GM12878 (cell line): ENCODE results near the gene MEF2D. TPM values are rescaled to one million over a fixed set of nuclear protein-coding genes. Genes with fewer than 3 reads are reported as not detected.
A peak's percentile ranks its signal among the peaks of the same experiment; 100 is the strongest.

Source experiments
- ATAC-seq: fragments of 200-7000 bp; cut with Tn5 transposase; 3 replicates; pipeline ENCODE4 v1.9.1; 2020; ENCODE audit warnings: mild to moderate bottlenecking, moderate library complexity
- BruUV-seq: library from RNA; stranded (reverse); fragments of 400-500 nt; replicated peaks from 2 replicates; lab custom pipeline; 2021; lab: Mats Ljungman, UMichigan
- CTCF ChIA-PET: fragments of 300-600 bp; sonication (Branson Sonifier 250); formaldehyde crosslinking; extraction: SDS; loops from one replicate; lab custom pipeline; 2021; ENCODE audit warnings: inconsistent platforms; lab: Yijun Ruan, JAX
- POLR2A ChIA-PET: fragments of 350-600 bp; formaldehyde crosslinking; extraction: SDS; loops from one replicate; lab custom pipeline; 2021; ENCODE audit warnings: inconsistent platforms; lab: Charles Lee
- RAD21 ChIA-PET: fragments of 300-600 bp; sonication (Branson Sonifier 250); formaldehyde crosslinking; loops from one replicate; lab custom pipeline; 2023; ENCODE audit warnings: antibody characterized with exemption; ENCODE audit not compliant: unreplicated experiment; lab: Charles Lee
- SMC1A ChIA-PET: fragments of 300-600 bp; sonication (Branson Sonifier 250); formaldehyde crosslinking; loops from one replicate; lab custom pipeline; 2023; ENCODE audit not compliant: unreplicated experiment, uncharacterized antibody; lab: Charles Lee
- DNase-seq: peaks from one replicate; pipeline ENCODE4 v3.0.0-alpha.2; 2011; ENCODE audit warnings: low read depth, low spot score
- FAIRE-seq: peaks from 3 replicates; lab custom pipeline; 2011; peaks lifted over from hg19 to GRCh38; lab: Jason Lieb, UNC
- H2AFZ ChIP-seq: 2 replicates; pipeline ENCODE4 v1.6.0; 2011; ENCODE audit warnings: low read depth, low read length, control low read depth; ENCODE audit not compliant: control insufficient read depth
- H3K27ac ChIP-seq: 2 replicates; pipeline ENCODE4 v1.5.1; 2011; ENCODE audit warnings: control low read depth; ENCODE audit not compliant: control insufficient read depth, insufficient read depth
- H3K27me3 ChIP-seq, 2 experiments: replicated peaks in 1 of 2; 2 replicates each; pipeline versions ENCODE4 v1.6.0 to v1.6.1; 2011; ENCODE audit warnings: low read length in 1 of 2; ENCODE audit not compliant: control insufficient read depth in 2 of 2, insufficient read depth in 2 of 2
- H3K36me3 ChIP-seq, 2 experiments: 2 replicates each; pipeline ENCODE4 v1.5.1; 2011; ENCODE audit warnings: low read length in 1 of 2; ENCODE audit not compliant: control insufficient read depth in 2 of 2, insufficient read depth in 2 of 2
- H3K4me1 ChIP-seq: 2 replicates; pipeline ENCODE4 v1.6.1; 2011; ENCODE audit warnings: mild to moderate bottlenecking, low read length, moderate library complexity, mixed read lengths; ENCODE audit not compliant: control insufficient read depth, insufficient read depth
- H3K4me2 ChIP-seq: 2 replicates; pipeline ENCODE4 v1.6.0; 2011; ENCODE audit warnings: control low read depth; ENCODE audit not compliant: control insufficient read depth, insufficient read depth
- H3K4me3 ChIP-seq: fragments of 200-600 bp; sonication (generic); 2 replicates; pipeline ENCODE4 v1.5.1; 2016
- H3K79me2 ChIP-seq: 2 replicates; pipeline ENCODE4 v1.6.0; 2011; ENCODE audit warnings: low read length; ENCODE audit not compliant: control insufficient read depth, insufficient read depth
- H3K9ac ChIP-seq: 2 replicates; pipeline ENCODE4 v1.8.0; 2011; ENCODE audit warnings: low read length, control low read depth, mixed read lengths; ENCODE audit not compliant: control insufficient read depth, insufficient read depth
- H3K9me3 ChIP-seq: replicated peaks from 3 replicates; pipeline ENCODE4 v1.5.1; 2011; ENCODE audit warnings: mild to moderate bottlenecking, low read length; ENCODE audit not compliant: control insufficient read depth, insufficient read depth
- H4K20me1 ChIP-seq: 2 replicates; pipeline ENCODE4 v1.6.0; 2011; ENCODE audit not compliant: control insufficient read depth, insufficient read depth
- ATF7 ChIP-seq: fragments of 450-650 bp; IDR thresholded peaks from 2 replicates; pipeline ENCODE4 v1.6.1; 2016; ENCODE audit warnings: low read depth, mild to moderate bottlenecking
- BHLHE40 ChIP-seq, 2 experiments: fragments of 450-650 bp in 1 of 2; IDR thresholded peaks; 2 replicates each; pipeline ENCODE4 v1.6.1; 2011 to 2017; ENCODE audit warnings: low read depth in 2 of 2, borderline replicate concordance in 1 of 2, improper control_type of control experiment in 1 of 2, low read length in 1 of 2, mild to moderate bottlenecking in 1 of 2
- CREB1 ChIP-seq: IDR thresholded peaks from 2 replicates; pipeline ENCODE4 v1.6.1; 2012; ENCODE audit warnings: low read depth, mild to moderate bottlenecking, inconsistent platforms
- CUX1 ChIP-seq: IDR thresholded peaks from 2 replicates; pipeline ENCODE4 v1.6.1; 2012; ENCODE audit warnings: improper control_type of control experiment, low read depth, low read length; ENCODE audit not compliant: insufficient replicate concordance
- DPF2 ChIP-seq: fragments of 450-650 bp; IDR thresholded peaks from 2 replicates; pipeline ENCODE4 v1.6.1; 2017; ENCODE audit warnings: mild to moderate bottlenecking
- MLLT1 ChIP-seq: fragments of 450-650 bp; IDR thresholded peaks from 2 replicates; pipeline ENCODE4 v1.6.1; 2016; ENCODE audit warnings: mild to moderate bottlenecking
- MYC ChIP-seq: IDR thresholded peaks from 2 replicates; pipeline ENCODE4 v1.6.1; 2011; ENCODE audit warnings: mild to moderate bottlenecking, low read length, moderate library complexity, inconsistent platforms; ENCODE audit not compliant: insufficient read depth, insufficient replicate concordance, insufficient read length, severe bottlenecking
- POLR2AphosphoS2 ChIP-seq: IDR thresholded peaks from 2 replicates; pipeline ENCODE4 v1.6.1; 2011; ENCODE audit warnings: low read depth, mild to moderate bottlenecking, low read length, improper control_type of control experiment, moderate library complexity
- POLR2AphosphoS5 ChIP-seq: IDR thresholded peaks from 2 replicates; pipeline ENCODE4 v1.6.1; 2011; ENCODE audit warnings: mild to moderate bottlenecking, low read length, inconsistent platforms
- RUNX3 ChIP-seq: IDR thresholded peaks from 2 replicates; pipeline ENCODE4 v1.6.1; 2012; ENCODE audit warnings: low read length, inconsistent platforms
- STAT1 ChIP-seq: fragments of 450-650 bp; conservative IDR thresholded peaks from 2 replicates; pipeline ENCODE4 v1.6.1; 2014; ENCODE audit warnings: antibody characterized with exemption, mild to moderate bottlenecking
- TBL1XR1 ChIP-seq: IDR thresholded peaks from 2 replicates; pipeline ENCODE4 v1.6.1; 2012; ENCODE audit warnings: low read depth, low read length, improper control_type of control experiment
- ZBED1 ChIP-seq: IDR thresholded peaks from 2 replicates; pipeline ENCODE4 v1.6.1; 2016; ENCODE audit warnings: borderline replicate concordance
- WGBS: methylation state at CpG from one replicate; pipeline ENCODE4 v1.1.6; 2016; ENCODE audit warnings: low lambda C conversion rate; ENCODE audit not compliant: insufficient replicate concordance, insufficient coverage; ENCODE audit errors: missing lambda C conversion rate; 5-methylcytosine and 5-hydroxymethylcytosine counted together
- in situ Hi-C: fragments of 300-500 bp; cut with MboI; formaldehyde crosslinking; loops from 9 replicates; pipeline ENCODE4 v1.14.3; 2018; ENCODE audit warnings: mixed read lengths
- intact Hi-C: fragments of 100-400 bp; cut with micrococcal nuclease; formaldehyde crosslinking; loops from one replicate; pipeline ENCODE4 v1.14.2; 2022; ENCODE audit not compliant: unreplicated experiment
- polyA plus RNA-seq, 11 experiments: library from polyadenylated mRNA; depleted of rRNA in 4 of 11; unstranded in 6 of 11; stranded (reverse) in 5 of 11; fragments of >200 nt; fragmentation: Nextera tagmentation in 4 of 11; fragmentation: Illumina TruSeq in 1 of 11; extraction: Ambion mirVana in 4 of 11; extraction: Trizol in 1 of 11; gene quantifications; 1 replicate in 1 of 11; 2 replicates in 10 of 11; pipeline versions ENCODE4 v1.2.1 to v1.2.3, GENCODE V29; 2011 to 2016; ENCODE audit warnings: inconsistent platforms in 2 of 11, missing spikeins in 2 of 11, low read depth in 1 of 11
- total RNA-seq, 4 experiments: library from RNA; depleted of rRNA in 3 of 4; stranded (reverse); fragments of >200 nt in 3 of 4; fragmentation: Illumina TruSeq in 1 of 4; extraction: Trizol in 1 of 4; gene quantifications; 2 replicates each; pipeline versions ENCODE4 v1.2.1 to v1.2.3, GENCODE V29; 2013 to 2021
- TF ChIP-seq, protein P1 (sequence below): IDR thresholded peaks from 2 replicates; pipeline ENCODE4 v1.6.1; 2012; ENCODE audit warnings: low read depth, low read length, improper control_type of control experiment
- TF ChIP-seq, protein P2 (sequence below): fragments of 450-650 bp; IDR thresholded peaks from 2 replicates; pipeline ENCODE4 v1.6.1; 2014; ENCODE audit warnings: mild to moderate bottlenecking

Gene MEF2D
- total and polyA plus RNA-seq, 10 of the 15 experiments (the other 5 are each of a cell fraction or from before 2014, with no cell fraction given) = 0.61 to 53.0 (median 15.2) TPM

GRCh38 chr1:156493154-156493631 is 7.4 kb downstream of the MEF2D start:
- Histone ChIP-seq H3K36me3 (peaks cover 2 to 7% of the 10 kb centered on the region in 2 experiments; a peak in 2 of 4 replicates), H3K4me2 (peak overlapping the region; percentile 82), H3K27me3 (no peaks in the 10 kb centered on the region), H3K27ac (peak overlapping the region; percentile 96), H3K9me3 (no peaks in the 10 kb centered on the region), H3K9ac (peak overlapping the region; percentile 79), H3K4me3 (peak overlapping the region; percentile 48), H2AFZ (no peak overlapping the region), H3K4me1 (peaks cover 86% of the 10 kb centered on the region), H3K79me2 (peaks cover 100% of the 10 kb centered on the region), H4K20me1 (no peaks in the 10 kb centered on the region)
- ChIA-PET SMC1A (interaction anchor here (0.7 to 21.2 kb wide), 4 partner anchors 9 to 71 kb away, joined by 3 to 460 read pairs (median 30); partner anchors contain the start of gene MEF2D), POLR2A (interaction anchor here (0.6 to 23.9 kb wide), 5 partner anchors 9 to 168 kb away, joined by 3 to 630 read pairs (median 3); partner anchors contain the start of gene MEF2D), CTCF (interaction anchor here (1.0 to 8.0 kb wide), 5 partner anchors 8 to 115 kb away, joined by 3 to 175 read pairs (median 12); partner anchors contain the start of gene MEF2D), RAD21 (interaction anchor here (1.0 to 13.6 kb wide), 5 partner anchors 10 to 115 kb away, joined by 4 to 323 read pairs (median 55); partner anchors contain the start of gene MEF2D)
- BruUV-seq = no TSS peak
- DNase-seq = no peak
- FAIRE-seq = no peak
- in situ Hi-C loops = no loop called here
- no peak for ATAC-seq
- intact Hi-C loops = no loop called here
- WGBS = 3% methylated on average over 11 of the region's 11 CpGs
- TF ChIP-seq STAT1 (no peak), MLLT1 (no peak), POLR2AphosphoS5 (no peak), ZBED1 (no peak), CUX1 (no peak), DPF2 (no peak), CREB1 (no peak), ATF7 (no peak), BHLHE40 (IDR thresholded peaks at IDR 0.05; ENCODE audit: borderline replicate concordance in 1 of 2, low read depth in 2 of 2, low read length in 1 of 2) (no peak), RUNX3 (no peak), MYC (no peak), POLR2AphosphoS2 (no peak), TBL1XR1 (no peak)
- TF ChIP-seq, protein P1, sequence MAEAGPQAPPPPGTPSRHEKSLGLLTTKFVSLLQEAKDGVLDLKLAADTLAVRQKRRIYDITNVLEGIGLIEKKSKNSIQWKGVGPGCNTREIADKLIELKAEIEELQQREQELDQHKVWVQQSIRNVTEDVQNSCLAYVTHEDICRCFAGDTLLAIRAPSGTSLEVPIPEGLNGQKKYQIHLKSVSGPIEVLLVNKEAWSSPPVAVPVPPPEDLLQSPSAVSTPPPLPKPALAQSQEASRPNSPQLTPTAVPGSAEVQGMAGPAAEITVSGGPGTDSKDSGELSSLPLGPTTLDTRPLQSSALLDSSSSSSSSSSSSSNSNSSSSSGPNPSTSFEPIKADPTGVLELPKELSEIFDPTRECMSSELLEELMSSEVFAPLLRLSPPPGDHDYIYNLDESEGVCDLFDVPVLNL = no peak
- TF ChIP-seq, protein P2, sequence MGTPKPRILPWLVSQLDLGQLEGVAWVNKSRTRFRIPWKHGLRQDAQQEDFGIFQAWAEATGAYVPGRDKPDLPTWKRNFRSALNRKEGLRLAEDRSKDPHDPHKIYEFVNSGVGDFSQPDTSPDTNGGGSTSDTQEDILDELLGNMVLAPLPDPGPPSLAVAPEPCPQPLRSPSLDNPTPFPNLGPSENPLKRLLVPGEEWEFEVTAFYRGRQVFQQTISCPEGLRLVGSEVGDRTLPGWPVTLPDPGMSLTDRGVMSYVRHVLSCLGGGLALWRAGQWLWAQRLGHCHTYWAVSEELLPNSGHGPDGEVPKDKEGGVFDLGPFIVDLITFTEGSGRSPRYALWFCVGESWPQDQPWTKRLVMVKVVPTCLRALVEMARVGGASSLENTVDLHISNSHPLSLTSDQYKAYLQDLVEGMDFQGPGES = no peak
